ENCODE data around the gene COL6A3. TPM values are rescaled to one million over a fixed set of nuclear protein-coding genes. Genes with fewer than 3 reads are reported as not detected.

Gene COL6A3
- total RNA-seq, 1 experiment from 2014 or later, result 0.86 TPM

GRCh38 chr2:237278568-237278967 lies 135.4 kb downstream of the COL6A3 start:
- intact Hi-C loops (cut with micrococcal nuclease; ENCODE audit: unreplicated experiment), result no loop called here
- ChIA-PET POLR2A (ENCODE audit: low non-redundant PET) (no interaction called here), CTCF (no interaction called here)
- BruUV-seq (replicated peaks), result no TSS peak
- DNase-seq (ENCODE audit: low spot score), result no peak
- TF ChIP-seq EZH2 (IDR thresholded peaks at IDR 0.05; ENCODE audit: borderline replicate concordance, low read depth, low read length, poor library complexity, severe bottlenecking) (no peak), CTCF (conservative IDR thresholded peaks at IDR 0.05; ENCODE audit: low read depth, low read length) (no peak)
- Histone ChIP-seq H3K36me3 (ENCODE audit: insufficient read depth, low read length, poor library complexity, severe bottlenecking) (no peaks in the 10 kb centered on the region), H3K4me3 (ENCODE audit: low read depth, low read length, poor library complexity, severe bottlenecking) (no peak overlapping the region), H3K4me1 (ENCODE audit: insufficient read depth, low read length, poor library complexity, severe bottlenecking) (peaks cover 35% of the 10 kb centered on the region), H3K27me3 (replicated peaks; ENCODE audit: insufficient read depth, low read depth, low read length, poor library complexity) (peaks cover 39% of the 10 kb centered on the region), H3K9me3 (ENCODE audit: low read depth, low read length, poor library complexity, severe bottlenecking) (no peaks in the 10 kb centered on the region), H3K27ac (ENCODE audit: low read depth, low read length, poor library complexity, severe bottlenecking) (no peak overlapping the region)

- H3K4me3 ChIP-seq (ENCODE audit: low read depth, low read length, poor library complexity, severe bottlenecking), result no peak overlapping the region
- peaks cover 43% of the 10 kb centered on the region for H3K27me3 ChIP-seq (replicated peaks; ENCODE audit: insufficient read depth, low read depth, low read length, poor library complexity)
- POLR2A ChIA-PET (ENCODE audit: low non-redundant PET), result no interaction called here
- no peak for DNase-seq (ENCODE audit: low spot score)
- CTCF ChIA-PET, result no interaction called here
- H3K27ac ChIP-seq (ENCODE audit: low read depth, low read length, poor library complexity, severe bottlenecking), result no peak overlapping the region
- peaks cover 24% of the 10 kb centered on the region for H3K4me1 ChIP-seq (ENCODE audit: insufficient read depth, low read length, poor library complexity, severe bottlenecking)
- TF ChIP-seq CTCF (conservative IDR thresholded peaks at IDR 0.05; ENCODE audit: low read depth, low read length) (no peak), EZH2 (IDR thresholded peaks at IDR 0.05; ENCODE audit: borderline replicate concordance, low read depth, low read length, poor library complexity, severe bottlenecking) (no peak)
- intact Hi-C loops (cut with micrococcal nuclease; ENCODE audit: unreplicated experiment), result no loop called here
- no peaks in the 10 kb centered on the region for H3K9me3 ChIP-seq (ENCODE audit: low read depth, low read length, poor library complexity, severe bottlenecking)
- no TSS peak for BruUV-seq (replicated peaks)
- H3K36me3 ChIP-seq (ENCODE audit: insufficient read depth, low read length, poor library complexity, severe bottlenecking), result no peaks in the 10 kb centered on the region
Measured at GRCh38 chr2:237276716-237277490, 137.1 kb downstream of the COL6A3 start.

Other genes with a start within 250 kb of the COL6A3 start
- gene MLPH, start 73.1 kb upstream of the COL6A3 start, total RNA-seq (2021), result 0.26 TPM in 1 of 2 replicates, not detected in the other
- not detected in 2 replicates for gene PRLH, start 152.4 kb upstream of the COL6A3 start, total RNA-seq (2021)
- gene RAB17, start 176.6 kb upstream of the COL6A3 start, total RNA-seq (2021), result 0.62 TPM in 1 of 2 replicates, not detected in the other
- gene LRRFIP1, start 213.4 kb upstream of the COL6A3 start, total RNA-seq (2021), result 69.3 and 71.8 TPM in 2 replicates

Measured in A673 (cell line).